Chondrocyte (in vitro differentiated cells): ENCODE data around the gene MLPH. TPM values are rescaled to one million over a fixed set of nuclear protein-coding genes. Genes with fewer than 3 reads are reported as not detected.

Experiments
- DNase-seq: peaks from one replicate; pipeline ENCODE4 v3.0.0; 2021; ENCODE audit warnings: mixed read lengths, low spot score
- H3K27ac Mint-ChIP-seq: one replicate; pipeline ENCODE4 v1.8.0; 2021; ENCODE audit warnings: mild to moderate bottlenecking, moderate library complexity, mixed read lengths; ENCODE audit not compliant: unreplicated experiment
- H3K27me3 Mint-ChIP-seq: 2 replicates; pipeline ENCODE4 v1.8.0; 2021; ENCODE audit warnings: low read depth, mixed read lengths
- H3K36me3 Mint-ChIP-seq: 2 replicates; pipeline ENCODE4 v1.8.0; 2021; ENCODE audit warnings: low read depth, mixed read lengths
- H3K4me1 Mint-ChIP-seq: 2 replicates; pipeline ENCODE4 v1.8.0; 2021; ENCODE audit warnings: low read depth, mild to moderate bottlenecking, mixed read lengths
- H3K4me3 Mint-ChIP-seq: one replicate; pipeline ENCODE4 v1.8.0; 2021; ENCODE audit warnings: mild to moderate bottlenecking, moderate library complexity, mixed read lengths; ENCODE audit not compliant: unreplicated experiment
- H3K9me3 Mint-ChIP-seq: 2 replicates; pipeline ENCODE4 v1.8.0; 2021; ENCODE audit warnings: low read depth, mixed read lengths
- total RNA-seq: library from RNA; stranded (reverse); gene quantifications from 3 replicates; pipeline ENCODE4 v1.2.1, GENCODE V29; 2021
- TF ChIP-seq, protein P1 (sequence below): fragments of 200-600 bp; sonication (generic); IDR thresholded peaks from 2 replicates; pipeline ENCODE4 v1.5.0; 2021; ENCODE audit warnings: antibody characterized with exemption, mild to moderate bottlenecking, moderate library complexity

MLPH gene
- total RNA-seq, 1 donor from 2014 or later, result 6.1 TPM

- Mint-ChIP-seq H3K27ac (no peak overlapping the region), H3K4me3 (no peak overlapping the region), H3K27me3 (no peaks in the 10 kb centered on the region), H3K4me1 (peaks cover 6% of the 10 kb centered on the region), H3K9me3 (peaks cover 3% of the 10 kb centered on the region), H3K36me3 (peaks cover 2% of the 10 kb centered on the region)
- TF ChIP-seq, protein P1, sequence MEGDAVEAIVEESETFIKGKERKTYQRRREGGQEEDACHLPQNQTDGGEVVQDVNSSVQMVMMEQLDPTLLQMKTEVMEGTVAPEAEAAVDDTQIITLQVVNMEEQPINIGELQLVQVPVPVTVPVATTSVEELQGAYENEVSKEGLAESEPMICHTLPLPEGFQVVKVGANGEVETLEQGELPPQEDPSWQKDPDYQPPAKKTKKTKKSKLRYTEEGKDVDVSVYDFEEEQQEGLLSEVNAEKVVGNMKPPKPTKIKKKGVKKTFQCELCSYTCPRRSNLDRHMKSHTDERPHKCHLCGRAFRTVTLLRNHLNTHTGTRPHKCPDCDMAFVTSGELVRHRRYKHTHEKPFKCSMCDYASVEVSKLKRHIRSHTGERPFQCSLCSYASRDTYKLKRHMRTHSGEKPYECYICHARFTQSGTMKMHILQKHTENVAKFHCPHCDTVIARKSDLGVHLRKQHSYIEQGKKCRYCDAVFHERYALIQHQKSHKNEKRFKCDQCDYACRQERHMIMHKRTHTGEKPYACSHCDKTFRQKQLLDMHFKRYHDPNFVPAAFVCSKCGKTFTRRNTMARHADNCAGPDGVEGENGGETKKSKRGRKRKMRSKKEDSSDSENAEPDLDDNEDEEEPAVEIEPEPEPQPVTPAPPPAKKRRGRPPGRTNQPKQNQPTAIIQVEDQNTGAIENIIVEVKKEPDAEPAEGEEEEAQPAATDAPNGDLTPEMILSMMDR, result no peak
- no peak for DNase-seq
Measured at GRCh38 chr2:237541243-237541642, 54.2 kb downstream of the MLPH start.

- TF ChIP-seq, protein P1, result no peak
- Mint-ChIP-seq H3K9me3 (peaks cover 3% of the 10 kb centered on the region), H3K4me1 (peaks cover 6% of the 10 kb centered on the region), H3K27me3 (no peaks in the 10 kb centered on the region), H3K36me3 (peaks cover 3% of the 10 kb centered on the region), H3K4me3 (no peak overlapping the region), H3K27ac (no peak overlapping the region)
- no peak for DNase-seq
Measured at GRCh38 chr2:237542001-237542704, 55.1 kb downstream of the MLPH start.

DNA sequence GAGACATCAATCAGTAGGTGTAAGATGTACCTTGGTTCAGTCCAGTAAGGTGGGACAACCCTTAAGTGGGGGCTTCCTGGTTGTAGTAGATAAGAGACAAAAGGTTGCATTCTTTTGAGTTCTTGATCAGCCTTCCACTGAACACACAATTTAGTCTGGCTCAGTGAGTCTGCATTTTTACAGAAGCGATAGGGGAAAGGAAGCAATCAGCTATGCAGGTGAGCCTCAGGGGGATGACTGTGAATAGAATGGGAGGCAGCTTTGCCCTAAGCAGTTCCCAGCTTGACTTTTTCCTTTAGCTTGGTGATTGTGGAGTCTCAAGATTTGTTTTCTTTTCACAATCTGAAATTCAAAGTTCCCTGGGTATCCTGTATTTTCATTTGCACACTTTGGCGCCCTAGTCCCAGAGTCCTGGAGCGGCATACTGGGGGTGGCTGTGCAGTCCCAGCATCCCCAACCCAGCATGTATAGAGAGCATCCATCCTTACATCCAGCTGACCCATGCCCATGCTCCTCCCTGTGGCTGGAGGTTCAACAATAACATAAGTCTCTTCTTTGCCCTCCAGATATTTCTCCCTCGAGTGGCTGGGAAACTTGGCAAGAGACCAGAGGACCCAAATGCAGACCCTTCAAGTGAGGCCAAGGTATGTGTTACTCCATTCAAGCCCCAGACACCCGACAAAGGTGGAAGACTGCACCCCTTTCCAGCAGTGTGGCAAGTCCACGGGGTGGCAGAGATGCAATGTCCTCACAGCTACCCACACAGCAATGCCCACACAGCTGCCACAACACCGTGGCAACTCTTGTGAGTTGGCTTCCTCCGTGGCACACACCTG is 59.2 kb downstream of the MLPH start:
- TF ChIP-seq, protein P1, result no peak
- peak; percentile 28 for DNase-seq
- H3K36me3 Mint-ChIP-seq, result peaks cover 3% of the 10 kb centered on the region
- H3K4me1 Mint-ChIP-seq, result no peaks in the 10 kb centered on the region
- H3K4me3 Mint-ChIP-seq, result no peak overlapping the region
- peaks cover 3% of the 10 kb centered on the region for H3K9me3 Mint-ChIP-seq
- no peak overlapping the region for H3K27ac Mint-ChIP-seq
- no peaks in the 10 kb centered on the region for H3K27me3 Mint-ChIP-seq

- Mint-ChIP-seq H3K27ac (no peak overlapping the region), H3K4me3 (no peak overlapping the region), H3K9me3 (no peaks in the 10 kb centered on the region), H3K27me3 (no peaks in the 10 kb centered on the region), H3K36me3 (peaks cover 1% of the 10 kb centered on the region), H3K4me1 (no peaks in the 10 kb centered on the region)
- DNase-seq, result peak; percentile 68
- TF ChIP-seq, protein P1, result no peak
Measured at GRCh38 chr2:237546876-237547395, 59.9 kb downstream of the MLPH start.

DNA sequence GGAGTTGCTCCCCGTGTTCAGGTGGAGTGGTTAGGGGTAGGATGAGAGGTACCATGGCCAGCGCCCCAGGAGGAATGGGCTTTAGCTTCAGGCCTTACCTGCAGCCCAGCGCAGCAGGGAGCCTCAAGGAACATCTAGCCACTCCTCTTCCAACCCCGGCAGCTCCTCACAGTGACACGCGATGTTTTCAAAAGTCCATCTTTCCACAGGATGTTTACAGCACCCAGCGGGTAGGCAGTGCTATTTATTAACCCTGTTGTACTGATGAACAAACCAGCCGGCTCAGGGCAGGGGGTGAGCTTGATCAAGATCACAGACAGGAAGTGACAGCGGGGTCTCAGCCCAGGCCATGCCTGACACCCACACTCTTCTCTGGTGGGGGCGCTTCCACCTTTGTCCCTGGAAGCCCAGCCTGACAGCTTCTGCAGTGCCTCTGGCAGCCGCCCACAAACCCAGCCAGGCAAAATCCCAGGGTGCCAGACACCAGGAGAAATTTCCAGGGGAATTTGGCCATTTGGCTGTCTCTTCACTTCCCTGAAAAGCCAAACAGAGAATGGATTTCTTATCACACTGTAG is 60.9 kb downstream of the MLPH start:
- H3K9me3 Mint-ChIP-seq, result peaks cover 3% of the 10 kb centered on the region
- H3K4me1 Mint-ChIP-seq, result no peaks in the 10 kb centered on the region
- TF ChIP-seq, protein P1, result no peak
- no peaks in the 10 kb centered on the region for H3K27me3 Mint-ChIP-seq
- H3K36me3 Mint-ChIP-seq, result peaks cover 1% of the 10 kb centered on the region
- no peak overlapping the region for H3K4me3 Mint-ChIP-seq
- DNase-seq, result peak; percentile 79
- no peak overlapping the region for H3K27ac Mint-ChIP-seq
